H1 (cell line): ENCODE measurements around the gene AGAP1. TPM values are rescaled to one million over a fixed set of nuclear protein-coding genes. Genes with fewer than 3 reads are reported as not detected.

Experiments
- CTCF ChIA-PET: fragments of 300-600 bp; sonication (Branson Sonifier 250); formaldehyde crosslinking; loops from one replicate; lab custom pipeline; 2021; ENCODE audit not compliant: partially characterized antibody; lab: Charles Lee
- POLR2A ChIA-PET: fragments of 300-600 bp; sonication (Branson Sonifier 250); formaldehyde crosslinking; loops from one replicate; lab custom pipeline; 2021; ENCODE audit warnings: inconsistent platforms; ENCODE audit not compliant: partially characterized antibody; lab: Charles Lee
- DNase-seq, 2 experiments: peaks; one replicate each; pipeline versions ENCODE4 v3.0.0 to v3.0.0-alpha.2; 2010 to 2022; ENCODE audit warnings: low spot score in 2 of 2, low read depth in 1 of 2, mixed read lengths in 1 of 2
- FAIRE-seq: peaks from 2 replicates; lab custom pipeline; 2011; peaks lifted over from hg19 to GRCh38; lab: Jason Lieb, UNC
- H2AFZ ChIP-seq: 2 replicates; pipeline ENCODE4 v1.8.1; 2012; ENCODE audit warnings: low read length, inconsistent platforms
- H2AK5ac ChIP-seq: 2 replicates; pipeline ENCODE4 v1.6.1; 2013; ENCODE audit warnings: low read depth, low read length
- H2BK120ac ChIP-seq: replicated peaks from 2 replicates; pipeline ENCODE3; 2013; ENCODE audit warnings: low read depth, low read length, inconsistent platforms
- H2BK12ac ChIP-seq: 2 replicates; pipeline ENCODE4 v1.6.1; 2013; ENCODE audit warnings: low read depth, low read length
- H2BK15ac ChIP-seq: 2 replicates; pipeline ENCODE4 v1.6.1; 2013; ENCODE audit warnings: low read length
- H2BK20ac ChIP-seq: 2 replicates; pipeline ENCODE4 v1.6.1; 2013; ENCODE audit warnings: low read length
- H2BK5ac ChIP-seq: 2 replicates; pipeline ENCODE4 v1.6.1; 2013; ENCODE audit warnings: low read depth, low read length
- H3K14ac ChIP-seq: 2 replicates; pipeline ENCODE4 v1.6.1; 2013; ENCODE audit warnings: inconsistent platforms; ENCODE audit not compliant: insufficient read length
- H3K18ac ChIP-seq: 2 replicates; pipeline ENCODE4 v1.6.1; 2013; ENCODE audit warnings: low read length; ENCODE audit errors: extremely low read depth
- H3K23ac ChIP-seq: 2 replicates; pipeline ENCODE4 v1.6.1; 2013; ENCODE audit warnings: inconsistent platforms; ENCODE audit not compliant: insufficient read length
- H3K23me2 ChIP-seq: 2 replicates; pipeline ENCODE4 v1.6.1; 2013; ENCODE audit warnings: low read depth, low read length
- H3K27ac ChIP-seq: 2 replicates; pipeline ENCODE4 v1.6.1; 2011; ENCODE audit warnings: low read depth, low read length, inconsistent platforms
- H3K27me3 ChIP-seq, 4 experiments: replicated peaks in 1 of 4; 1 replicate in 1 of 4; 2 replicates in 3 of 4; pipeline versions ENCODE4 v1.6.1 to v1.8.1; 2011 to 2013; ENCODE audit warnings: low read length in 3 of 4, mild to moderate bottlenecking in 3 of 4, inconsistent platforms in 2 of 4, mixed read lengths in 2 of 4, moderate library complexity in 1 of 4; ENCODE audit not compliant: control insufficient read depth in 3 of 4, insufficient read depth in 3 of 4; ENCODE audit errors: extremely low read depth in 1 of 4
- H3K36me3 ChIP-seq, 4 experiments: 2 replicates each; pipeline versions ENCODE4 v1.6.1 to v1.8.1; 2011 to 2013; ENCODE audit warnings: mild to moderate bottlenecking in 4 of 4, low read length in 3 of 4, moderate library complexity in 2 of 4, control low read depth in 1 of 4, inconsistent platforms in 1 of 4; ENCODE audit not compliant: insufficient read depth in 4 of 4, control insufficient read depth in 2 of 4
- H3K4ac ChIP-seq: replicated peaks from 2 replicates; pipeline ENCODE3; 2013; ENCODE audit warnings: low read length, low read depth, mixed read lengths, inconsistent platforms; ENCODE audit not compliant: insufficient read length
- H3K4me1 ChIP-seq, 4 experiments: replicated peaks in 1 of 4; 1 replicate in 1 of 4; 2 replicates in 3 of 4; pipeline versions ENCODE4 v1.6.1 to v1.8.1; 2011 to 2013; ENCODE audit warnings: low read length in 3 of 4, inconsistent platforms in 2 of 4, mixed read lengths in 1 of 4; ENCODE audit not compliant: insufficient read depth in 4 of 4, control insufficient read depth in 3 of 4
- H3K4me2 ChIP-seq, 2 experiments: 2 replicates each; pipeline versions ENCODE4 v1.6.1 to v1.8.1; 2011 to 2013; ENCODE audit warnings: low read depth in 2 of 2, low read length in 2 of 2, control low read depth in 1 of 2, inconsistent platforms in 1 of 2, mild to moderate bottlenecking in 1 of 2; ENCODE audit not compliant: insufficient read depth in 1 of 2
- H3K4me3 ChIP-seq, 4 experiments: fragments of 200-600, 300-600 bp in 1 of 4; sonication (generic), shearing (Covaris generic), sonication (Bioruptor Twin) in 1 of 4; 2 replicates each; pipeline versions ENCODE4 v1.5.1 to v1.8.1; 2011 to 2016; ENCODE audit warnings: low read length in 4 of 4, low read depth in 3 of 4, control low read depth in 2 of 4, inconsistent platforms in 2 of 4, mild to moderate bottlenecking in 2 of 4, mixed read lengths in 1 of 4, moderate library complexity in 1 of 4; ENCODE audit not compliant: insufficient read depth in 2 of 4; ENCODE audit errors: extremely low read depth in 1 of 4
- H3K56ac ChIP-seq: replicated peaks from 2 replicates; pipeline ENCODE3; 2013; ENCODE audit warnings: low read depth, mild to moderate bottlenecking, mixed read lengths, low read length, inconsistent platforms; ENCODE audit not compliant: insufficient read length
- H3K79me1 ChIP-seq: 2 replicates; pipeline ENCODE4 v1.6.1; 2013; ENCODE audit warnings: low read depth, low read length, control low read depth
- H3K79me2 ChIP-seq, 2 experiments: 2 replicates each; pipeline versions ENCODE4 v1.6.1 to v1.8.1; 2012 to 2013; ENCODE audit warnings: low read length in 2 of 2, mild to moderate bottlenecking in 2 of 2, inconsistent platforms in 1 of 2; ENCODE audit not compliant: insufficient read depth in 2 of 2, control insufficient read depth in 1 of 2
- H3K9ac ChIP-seq, 4 experiments: replicated peaks in 1 of 4; 1 replicate in 1 of 4; 2 replicates in 3 of 4; pipeline versions ENCODE4 v1.6.1 to v1.8.1; 2011 to 2013; ENCODE audit warnings: low read depth in 3 of 4, low read length in 3 of 4, control low read depth in 2 of 4, mild to moderate bottlenecking in 2 of 4, moderate library complexity in 2 of 4, inconsistent platforms in 1 of 4; ENCODE audit errors: extremely low read depth in 1 of 4
- H3K9me3 ChIP-seq, 2 experiments: 2 replicates each; pipeline versions ENCODE4 v1.6.1 to v1.8.1; 2012 to 2013; ENCODE audit warnings: mild to moderate bottlenecking in 2 of 2, moderate library complexity in 2 of 2, control low read depth in 1 of 2, inconsistent platforms in 1 of 2, low read depth in 1 of 2, low read length in 1 of 2, mixed read lengths in 1 of 2; ENCODE audit not compliant: insufficient read depth in 2 of 2
- H4K20me1 ChIP-seq, 2 experiments: replicated peaks in 1 of 2; 2 replicates each; pipeline versions ENCODE3 to v1.8.1; 2011 to 2013; ENCODE audit warnings: inconsistent platforms in 2 of 2, low read length in 2 of 2, mild to moderate bottlenecking in 1 of 2; ENCODE audit not compliant: insufficient read depth in 2 of 2, control insufficient read depth in 1 of 2
- H4K5ac ChIP-seq: 2 replicates; pipeline ENCODE4 v1.6.1; 2013; ENCODE audit warnings: low read length, low read depth, mixed read lengths, inconsistent platforms; ENCODE audit not compliant: insufficient read length
- H4K8ac ChIP-seq: 2 replicates; pipeline ENCODE4 v1.8.0; 2013; ENCODE audit warnings: mild to moderate bottlenecking, moderate library complexity, low read length, inconsistent platforms; ENCODE audit not compliant: insufficient read depth; ENCODE audit errors: extremely low read depth
- H4K91ac ChIP-seq: replicated peaks from 2 replicates; pipeline ENCODE3; 2013; ENCODE audit warnings: low read length, mixed read lengths, inconsistent platforms; ENCODE audit not compliant: insufficient read length
- CBX5 ChIP-seq: fragments of 300-800, 300-1000 bp; sonication (generic); IDR thresholded peaks from 2 replicates; pipeline ENCODE4 v1.7.1; 2016; ENCODE audit warnings: antibody characterized with exemption, low read length, low read depth
- CHD2 ChIP-seq: IDR thresholded peaks from 2 replicates; pipeline ENCODE4 v1.6.1; 2012; ENCODE audit warnings: low read length, improper control_type of control experiment
- EP300 ChIP-seq, 2 experiments: IDR thresholded peaks; 1 replicate in 1 of 2; 2 replicates in 1 of 2; pipeline ENCODE4 v1.6.1; 2011 to 2012; ENCODE audit warnings: low read depth in 2 of 2, low read length in 2 of 2, mild to moderate bottlenecking in 2 of 2, borderline replicate concordance in 1 of 2, inconsistent platforms in 1 of 2, moderate library complexity in 1 of 2
- NRF1 ChIP-seq: IDR thresholded peaks from 2 replicates; pipeline ENCODE4 v1.6.1; 2011; ENCODE audit warnings: mild to moderate bottlenecking, low read depth, low read length, improper control_type of control experiment
- SRF ChIP-seq: IDR thresholded peaks from 2 replicates; pipeline ENCODE4 v1.6.1; 2011; ENCODE audit warnings: mild to moderate bottlenecking, low read depth, low read length, moderate library complexity
- TBP ChIP-seq: IDR thresholded peaks from 2 replicates; pipeline ENCODE4 v1.6.1; 2011; ENCODE audit warnings: low read depth, low read length, improper control_type of control experiment
- TCF12 ChIP-seq: IDR thresholded peaks from 2 replicates; pipeline ENCODE4 v1.6.1; 2011; ENCODE audit warnings: low read depth, mild to moderate bottlenecking, low read length
- WGBS, 2 experiments: shearing (Covaris generic) in 1 of 2; methylation state at CpG; one replicate each; pipeline versions ENCODE4 v1.1.6 to v1.1.7; 2013 to 2015; ENCODE audit warnings: low lambda C conversion rate in 2 of 2, mixed read lengths in 2 of 2, inconsistent platforms in 1 of 2, low coverage in 1 of 2, missing lambda C conversion rate in 1 of 2; ENCODE audit not compliant: insufficient replicate concordance in 2 of 2, insufficient coverage in 1 of 2, insufficient read length in 1 of 2; ENCODE audit errors: extremely low coverage in 1 of 2, missing lambda C conversion rate in 1 of 2; 5-methylcytosine and 5-hydroxymethylcytosine counted together
- polyA plus RNA-seq, 7 experiments: library from polyadenylated mRNA; depleted of rRNA in 3 of 7; stranded (reverse) in 5 of 7; unstranded in 2 of 7; fragments of >200 nt in 5 of 7; fragments of 200-250 nt in 2 of 7; gene quantifications; 1 replicate in 5 of 7; 2 replicates in 1 of 7; 4 replicates in 1 of 7; pipeline versions ENCODE4 v1.2.1 to v1.2.3, GENCODE V29; 2011 to 2013; ENCODE audit warnings: missing spikeins in 2 of 7, mixed read lengths in 2 of 7
- total RNA-seq: library from RNA; stranded (reverse); fragmentation: NEBNext Ultra II Directional; extraction: Animal tissue kit (Norgen Biotek cat#: 25700); gene quantifications from 2 replicates; pipeline ENCODE4 v1.2.1, GENCODE V29; 2021

AGAP1 gene
- total and polyA plus RNA-seq, 2 of the 8 experiments (the other 6 are each of a cell fraction or from before 2014, with no cell fraction given): 18.1 to 39.4 TPM

- Histone ChIP-seq H2BK20ac (no peak overlapping the region), H3K4me3 (no peak overlapping the region), H3K18ac (no peak overlapping the region), H3K23ac (no peak overlapping the region), H3K56ac (no peak overlapping the region), H2AFZ (no peak overlapping the region), H3K14ac (no peak overlapping the region), H2BK12ac (no peak overlapping the region), H2BK15ac (no peak overlapping the region), H3K4ac (no peak overlapping the region), H3K27me3 (no peaks in the 10 kb centered on the region), H3K4me1 (peaks cover 0 to 2% (median 0%) of the 10 kb centered on the region in 4 experiments; a peak in 1 of 7 replicates), H2AK5ac (no peak overlapping the region), H3K79me2 (no peaks in the 10 kb centered on the region; a peak in 2 of 4 replicates), H3K4me2 (no peak overlapping the region), H3K9me3 (peaks cover 0 to 1% of the 10 kb centered on the region in 2 experiments; a peak in 1 of 4 replicates), H2BK120ac (no peak overlapping the region), H3K79me1 (peaks cover 2% of the 10 kb centered on the region; the same call in 1 of the 2 replicates), H3K36me3 (0 out of 8 replicates have a peak, but pooled peaks cover 0 to 3% (median 2%) of the 10 kb centered on the region in 4 experiments), H3K23me2 (no peaks in the 10 kb centered on the region), H4K20me1 (peaks cover 4 to 8% of the 10 kb centered on the region in 2 experiments), H3K9ac (no peak overlapping the region), H2BK5ac (no peak overlapping the region), H4K8ac (no peak overlapping the region), H3K27ac (no peak overlapping the region), H4K5ac (no peak overlapping the region), H4K91ac (no peak overlapping the region)
- FAIRE-seq: no peak
- TF ChIP-seq EP300 (IDR thresholded peaks at IDR 0.05; ENCODE audit: borderline replicate concordance in 1 of 2, low read depth in 2 of 2, low read length in 2 of 2) (no peak), CBX5 (no peak), TCF12 (no peak), SRF (no peak), CHD2 (no peak), NRF1 (no peak), TBP (no peak)
- POLR2A ChIA-PET: no interaction called here
- no peak for DNase-seq
- 92% methylated on average over 3 of the region's 3 CpGs; no CpG with 5 or more reads in 1 of the 2 experiments for WGBS, 2 experiments
- CTCF ChIA-PET: interaction anchor here (1.2 kb wide), 1 partner anchor 25 kb away, joined by 4 read pairs; no protein-coding TSS in a partner anchor
These were observed 227.8 kb downstream of the AGAP1 start for GRCh38 chr2:235721625-235722024.
